GM18907 (cell line): ENCODE data around the gene NPAS3.

Source experiments
- ATAC-seq: cut with Tn5 transposase; IDR thresholded peaks from one replicate; pipeline ENCODE4 v1.9.1; 2021; ENCODE audit warnings: mild to moderate bottlenecking, moderate library complexity; ENCODE audit not compliant: unreplicated experiment

NPAS3 gene

DNA sequence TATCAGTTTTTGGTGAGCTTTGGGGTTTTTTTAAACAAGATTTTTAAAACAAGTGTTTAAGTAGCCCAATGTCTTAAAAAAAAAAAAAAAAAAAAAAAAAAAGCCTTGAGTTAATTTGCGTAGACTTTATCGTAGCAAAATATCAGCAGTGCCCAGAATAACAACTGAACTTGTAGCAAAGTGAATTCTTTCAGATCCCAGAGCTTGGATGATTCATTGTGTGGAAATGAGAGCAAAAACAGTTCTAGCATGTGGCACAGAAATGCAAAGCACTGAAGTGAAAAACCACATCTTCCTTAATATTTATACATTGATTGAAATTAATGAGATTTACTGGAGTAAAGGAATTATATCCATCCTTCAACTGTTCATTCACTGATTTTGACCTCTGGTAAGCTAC is 754.1 kb downstream of the NPAS3 start:
- no peak for ATAC-seq

DNA sequence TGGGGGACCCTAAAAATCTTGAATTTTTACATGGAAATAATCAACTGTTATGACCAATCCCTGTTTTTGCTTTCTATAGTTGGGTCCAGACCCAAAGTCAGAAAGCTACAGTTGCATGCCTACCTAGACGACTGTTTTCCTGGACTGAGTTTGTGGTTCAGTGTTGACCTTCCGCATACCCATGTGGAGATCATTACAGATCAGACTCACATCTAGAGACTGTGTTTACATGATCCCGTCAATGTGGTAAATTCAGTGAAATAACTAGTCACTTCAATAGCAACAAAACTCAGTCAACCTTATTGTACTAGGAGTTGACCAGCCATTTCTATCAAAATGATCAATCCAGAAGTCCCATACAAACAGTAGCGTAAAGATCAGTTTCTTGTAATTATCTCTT is 754.6 kb downstream of the NPAS3 start:
- ATAC-seq = no peak

DNA sequence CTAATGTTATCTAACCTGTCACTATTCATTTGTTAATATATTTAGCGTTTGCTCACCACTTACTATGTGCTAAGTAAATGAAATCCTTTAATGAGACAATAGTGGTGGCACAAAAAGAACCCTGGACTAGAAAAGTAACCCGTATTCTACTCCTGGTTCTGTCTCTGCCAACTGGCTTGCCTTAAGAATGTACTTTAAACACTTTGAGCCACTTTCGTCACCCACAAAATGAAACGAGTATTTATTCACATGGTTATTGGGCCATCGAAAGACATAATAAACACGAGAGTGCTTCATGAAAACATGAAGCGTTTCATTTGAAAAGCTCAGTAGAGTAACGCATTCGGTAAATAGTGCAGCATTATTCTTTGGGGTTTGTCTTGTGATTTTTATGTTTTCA is 757.5 kb downstream of the NPAS3 start:
- ATAC-seq = no peak

DNA sequence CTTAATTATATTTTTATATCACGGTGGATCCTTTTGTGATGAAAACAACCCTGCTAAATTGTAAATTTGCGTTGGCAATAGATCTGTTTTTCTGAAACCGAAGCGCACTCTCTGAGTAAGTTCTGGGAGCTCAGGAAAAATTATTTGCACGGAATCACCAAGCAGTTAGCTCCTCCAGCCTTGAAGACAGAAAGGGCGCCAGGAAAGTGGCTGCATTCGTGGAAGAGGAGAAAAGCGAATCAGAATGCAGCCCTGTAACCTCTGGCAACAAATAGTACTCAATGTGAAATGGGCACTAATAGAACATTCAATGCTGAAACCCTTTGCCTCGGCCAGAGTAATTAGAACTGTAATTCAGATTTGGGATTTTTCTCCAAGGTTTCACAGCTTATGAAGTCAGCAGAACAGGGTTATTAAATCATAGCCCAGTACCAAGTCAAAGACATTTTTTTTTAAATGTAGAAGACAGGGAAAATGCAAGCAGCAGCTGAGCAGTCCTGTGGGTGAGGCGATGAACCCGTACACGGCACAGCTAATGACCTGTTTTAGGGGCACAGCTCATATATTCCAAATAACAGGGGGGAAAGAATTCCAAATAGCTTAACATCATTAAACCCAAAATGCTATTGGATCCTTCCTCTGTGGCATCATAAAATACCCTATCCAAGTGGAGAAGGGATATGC is 760.8 kb downstream of the NPAS3 start:
- no peak for ATAC-seq

DNA sequence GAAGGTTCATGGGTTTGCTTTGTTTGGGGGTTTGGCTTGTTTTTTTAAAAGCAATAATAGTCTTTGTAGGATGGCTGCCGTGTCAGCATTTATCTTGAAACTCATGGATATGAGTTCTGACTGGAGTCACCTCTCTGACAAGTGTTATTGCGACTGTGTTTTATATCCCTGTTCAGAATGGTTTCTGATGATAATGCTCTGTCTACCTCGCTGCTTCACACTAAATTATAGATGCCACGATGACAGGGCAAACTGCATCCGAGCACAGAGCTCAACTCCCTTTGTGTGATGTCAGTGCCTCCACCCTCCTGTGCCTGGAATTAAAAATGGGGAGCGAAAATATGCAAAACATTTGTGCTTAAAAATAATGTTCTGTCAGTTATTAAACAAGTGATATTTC is 761.4 kb downstream of the NPAS3 start:
- no peak for ATAC-seq

DNA sequence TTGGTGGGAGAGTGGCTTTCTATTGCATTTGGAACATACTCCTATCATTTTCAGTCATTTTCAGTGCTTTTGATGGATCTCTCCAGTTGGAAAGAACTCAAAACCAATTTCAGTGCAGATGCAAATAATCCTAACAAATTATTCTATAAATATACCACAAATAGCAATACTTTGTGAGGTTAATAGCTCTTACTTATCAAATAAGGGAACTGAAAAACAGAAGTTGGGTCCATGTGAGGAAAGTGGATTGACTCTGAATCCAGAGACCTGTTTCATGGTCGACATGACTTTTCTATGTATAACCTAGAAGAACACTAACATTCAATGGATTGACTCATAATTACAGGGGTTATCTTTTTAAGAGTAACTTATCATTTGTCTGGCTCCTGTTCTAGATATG is 763.6 kb downstream of the NPAS3 start:
- ATAC-seq = no peak

DNA sequence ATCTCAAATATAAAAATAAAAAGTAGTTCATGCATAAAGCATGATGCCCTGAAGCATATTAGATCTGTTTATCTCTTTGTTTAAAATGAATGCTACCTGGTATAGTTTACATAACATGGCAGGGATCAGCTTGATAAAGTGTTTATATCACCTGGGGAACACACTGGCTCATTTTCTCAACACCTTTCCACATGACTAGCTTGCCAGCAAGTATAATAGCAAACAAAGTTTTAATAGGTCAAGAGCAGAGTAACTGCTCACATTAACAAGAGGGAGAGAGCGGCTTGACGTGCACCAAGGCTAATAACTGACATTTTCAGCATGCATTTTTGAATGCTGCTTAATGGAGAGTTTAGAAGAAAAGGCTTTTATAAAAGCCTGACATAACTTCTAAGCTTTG is 765.8 kb downstream of the NPAS3 start:
- no peak for ATAC-seq

DNA sequence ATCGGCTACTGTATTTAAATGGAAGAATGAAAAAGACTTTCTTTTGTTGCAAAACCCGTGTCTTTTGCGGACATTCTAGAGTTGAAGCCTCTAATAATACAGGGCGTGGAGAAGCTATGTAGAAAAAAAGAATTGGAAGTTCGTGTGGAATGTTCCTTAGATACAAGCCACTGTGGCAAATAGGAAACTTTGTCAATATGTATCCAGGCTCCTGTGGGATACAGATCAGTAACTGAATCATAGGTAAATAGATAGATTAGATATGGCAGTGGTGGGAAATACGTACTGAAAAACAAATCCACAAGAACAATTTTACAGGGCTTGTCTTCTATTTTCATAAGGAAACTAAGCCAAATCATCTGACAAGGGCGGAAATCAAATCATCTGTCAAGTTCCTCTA is 766.8 kb downstream of the NPAS3 start:
- no peak for ATAC-seq

DNA sequence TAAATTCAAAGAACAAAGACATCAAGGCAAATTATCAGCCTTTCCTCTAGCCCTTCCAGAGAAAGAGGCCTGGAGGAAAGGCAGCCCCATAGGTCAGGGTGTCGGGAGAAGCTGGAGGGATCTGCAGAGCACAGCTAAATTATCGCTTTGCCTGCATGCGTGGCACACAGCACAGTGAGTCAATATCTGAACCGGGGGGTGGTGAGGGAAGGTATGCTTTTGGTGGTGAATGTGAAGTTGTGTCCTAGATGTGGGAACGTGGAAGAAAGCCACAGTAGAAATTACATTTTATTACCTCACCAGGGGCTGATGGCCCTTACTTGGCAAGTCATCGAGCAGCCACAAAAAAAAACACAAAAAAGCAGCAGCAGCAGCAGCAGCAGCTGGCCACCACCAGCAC is 769.0 kb downstream of the NPAS3 start:
- no peak for ATAC-seq

DNA sequence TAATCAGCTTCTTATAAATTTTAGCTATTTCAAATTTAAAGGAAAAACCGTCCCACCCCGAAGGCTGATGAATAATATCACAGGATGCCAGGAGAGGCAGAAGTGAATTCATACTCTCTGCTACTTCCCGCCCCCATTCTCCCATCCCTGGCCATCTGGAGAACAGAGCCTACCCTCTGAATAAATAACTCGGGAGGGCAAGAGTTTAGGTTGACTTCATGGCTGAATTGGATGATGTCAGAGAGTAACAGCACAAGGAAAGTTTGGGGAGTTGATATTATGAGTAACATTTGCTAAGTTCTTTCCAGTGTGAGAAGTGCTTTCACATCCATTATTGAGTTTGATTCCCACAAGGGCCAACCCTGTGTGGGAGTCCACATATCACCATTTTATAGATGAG is 770.6 kb downstream of the NPAS3 start:
- ATAC-seq = no peak

DNA sequence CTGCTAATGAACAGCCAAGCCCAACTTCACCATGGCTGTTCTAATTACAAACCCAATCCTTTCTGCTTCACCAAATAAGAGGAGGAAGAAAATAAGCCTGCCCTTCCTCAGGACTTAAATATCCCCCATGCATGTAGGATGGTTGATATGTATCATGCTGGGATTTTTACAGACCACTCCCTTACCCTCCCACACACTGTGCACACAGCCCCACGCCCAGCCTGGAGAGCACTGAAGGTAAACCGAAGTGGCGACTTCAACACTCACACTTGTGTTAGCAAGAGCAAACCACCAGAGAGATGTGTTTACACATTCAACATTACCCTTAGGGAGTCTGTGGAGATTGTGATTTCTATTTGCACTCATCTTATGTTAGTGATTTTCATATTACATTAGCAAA is 771.0 kb downstream of the NPAS3 start:
- ATAC-seq = no peak

DNA sequence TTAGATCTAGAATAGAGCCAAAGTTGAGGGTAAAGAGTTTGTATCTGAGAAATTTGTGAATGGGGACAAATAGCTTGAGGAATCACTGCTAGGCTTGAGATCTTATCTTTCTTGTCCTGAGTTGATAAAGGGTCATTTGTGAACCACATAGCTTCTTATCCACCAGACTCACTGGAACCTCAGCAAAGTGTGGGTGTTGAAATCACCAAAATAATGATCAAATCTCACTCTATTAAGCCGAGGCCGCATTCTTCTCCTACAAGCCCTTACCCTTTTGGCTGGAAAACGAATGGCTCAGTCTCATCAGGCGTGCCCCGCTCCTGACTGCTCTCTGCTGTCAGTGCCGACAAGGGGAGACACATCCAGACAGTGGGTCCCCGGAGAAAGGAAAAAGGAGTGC is 771.6 kb downstream of the NPAS3 start:
- ATAC-seq = no peak

DNA sequence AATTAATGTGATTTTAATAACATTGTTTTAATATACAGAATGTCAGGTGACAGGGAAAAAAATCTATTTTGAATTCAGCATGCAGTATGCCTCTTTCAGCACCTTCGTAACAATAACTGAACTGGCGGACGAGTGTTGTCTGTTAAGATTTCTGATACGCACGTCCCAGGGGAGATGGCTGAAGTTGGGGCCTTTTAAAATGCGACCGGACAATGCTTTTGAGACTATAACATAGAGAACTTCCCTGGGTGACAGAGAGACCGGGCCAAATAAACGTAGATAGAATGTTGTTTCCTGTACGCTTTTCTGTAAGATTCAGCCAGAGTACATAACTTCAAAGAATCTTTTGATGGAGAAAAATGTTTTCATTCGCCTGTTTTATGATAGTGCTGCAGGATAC is 772.5 kb downstream of the NPAS3 start:
- no peak for ATAC-seq

DNA sequence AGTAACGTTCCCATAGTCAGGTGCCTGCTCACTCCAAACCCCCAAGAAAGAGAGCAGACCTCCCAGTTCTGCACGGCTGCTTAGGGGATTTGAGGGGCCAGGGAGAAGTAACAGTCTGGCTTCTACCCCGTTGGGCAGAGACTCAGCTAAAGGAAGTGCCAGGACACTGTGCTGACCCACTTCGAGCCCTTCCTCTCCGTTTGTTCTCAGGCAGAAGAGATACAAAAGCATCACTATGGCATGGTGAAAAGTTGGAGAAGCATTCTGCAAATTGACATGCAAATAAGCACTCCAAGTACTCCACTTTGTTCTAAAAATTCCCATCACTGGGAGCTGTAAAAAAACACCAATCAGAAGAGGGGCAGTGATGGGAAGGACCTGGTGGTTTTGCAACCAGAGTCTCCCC is 773.1 kb downstream of the NPAS3 start:
- ATAC-seq = no peak

DNA sequence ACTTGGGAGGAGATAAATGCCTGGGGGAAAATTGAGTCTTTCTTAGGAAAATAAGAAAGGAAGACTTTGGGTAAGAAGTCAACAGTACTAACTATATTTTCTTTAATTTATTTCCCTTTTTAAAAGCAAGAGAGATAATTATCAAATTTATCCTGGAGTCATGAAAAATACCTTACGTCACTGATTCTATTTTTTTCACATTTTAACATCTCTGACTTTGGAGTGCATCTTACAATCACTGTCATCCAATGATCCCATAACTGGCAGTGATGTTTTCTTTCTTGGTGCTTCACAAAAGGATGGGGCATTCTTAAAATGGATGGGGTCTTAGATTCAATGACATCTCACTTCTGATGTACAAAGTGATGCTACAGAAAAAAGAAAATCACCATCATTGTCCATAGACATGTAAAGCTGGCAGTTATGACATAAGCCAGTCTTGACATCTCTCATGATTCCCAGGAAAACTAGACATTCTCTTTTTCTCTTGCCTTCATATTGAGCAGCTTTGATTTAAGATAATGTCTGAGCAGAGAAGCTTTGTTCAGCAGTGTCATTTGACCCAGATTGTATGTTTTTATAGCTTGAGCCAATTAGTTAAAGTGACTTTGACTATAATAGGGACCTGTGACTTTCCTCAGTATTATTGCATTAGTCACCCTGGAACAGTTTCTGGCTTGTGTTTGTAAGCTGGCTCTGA is 776.0 kb downstream of the NPAS3 start:
- no peak for ATAC-seq

DNA sequence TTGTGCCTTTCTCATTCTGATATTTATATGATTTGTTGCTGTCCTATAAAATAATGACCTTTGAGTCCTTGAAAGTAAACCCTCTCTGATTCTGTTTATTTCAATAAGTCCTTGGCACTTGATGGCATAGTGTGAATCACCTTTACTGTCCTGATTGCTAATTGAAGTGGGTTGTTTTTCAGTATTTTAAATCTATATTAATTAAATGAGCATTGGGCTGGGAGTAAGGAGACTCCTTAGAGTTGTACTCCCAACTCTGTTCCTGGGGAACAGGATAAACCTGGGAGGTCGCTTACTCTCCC is 776.5 kb downstream of the NPAS3 start:
- no peak for ATAC-seq

DNA sequence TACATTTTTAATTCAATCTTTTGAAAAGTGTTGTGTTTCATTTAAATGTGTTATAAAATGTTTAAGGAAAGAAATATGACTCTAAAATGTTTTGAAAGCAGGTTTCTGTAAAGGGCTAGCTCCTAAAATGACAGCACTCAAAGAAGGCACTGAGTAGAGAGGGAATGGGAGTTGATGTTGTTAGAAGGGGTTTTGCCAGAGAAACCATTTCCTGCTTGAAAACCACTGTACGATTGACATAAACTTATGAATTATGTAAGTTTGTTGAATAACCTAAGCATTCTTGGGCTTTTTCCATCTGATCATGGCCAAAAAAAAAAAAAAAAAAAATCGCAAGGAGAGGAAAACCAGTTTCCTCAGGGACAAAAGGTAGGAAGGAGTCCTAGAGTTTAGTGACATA is 778.2 kb downstream of the NPAS3 start:
- no peak for ATAC-seq

DNA sequence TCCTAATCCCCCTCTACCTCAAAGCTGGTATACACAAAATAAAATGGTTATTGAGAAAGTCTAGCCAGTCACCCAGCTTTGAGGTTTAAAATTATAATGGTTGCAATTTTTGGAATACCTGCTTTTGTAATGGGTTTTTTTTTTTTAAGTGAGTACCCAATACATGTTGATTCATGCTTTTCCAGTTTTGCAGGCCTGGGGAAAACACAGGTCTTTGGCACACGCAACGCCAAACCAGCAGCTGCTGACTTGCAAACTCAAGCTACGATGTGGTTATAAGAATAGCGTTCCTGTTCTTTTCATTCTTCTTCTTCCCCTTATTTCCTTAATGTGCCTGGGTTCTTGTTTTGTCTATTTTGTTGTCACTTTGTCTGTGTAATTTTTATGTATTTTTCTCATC is 779.2 kb downstream of the NPAS3 start:
- ATAC-seq = no peak

DNA sequence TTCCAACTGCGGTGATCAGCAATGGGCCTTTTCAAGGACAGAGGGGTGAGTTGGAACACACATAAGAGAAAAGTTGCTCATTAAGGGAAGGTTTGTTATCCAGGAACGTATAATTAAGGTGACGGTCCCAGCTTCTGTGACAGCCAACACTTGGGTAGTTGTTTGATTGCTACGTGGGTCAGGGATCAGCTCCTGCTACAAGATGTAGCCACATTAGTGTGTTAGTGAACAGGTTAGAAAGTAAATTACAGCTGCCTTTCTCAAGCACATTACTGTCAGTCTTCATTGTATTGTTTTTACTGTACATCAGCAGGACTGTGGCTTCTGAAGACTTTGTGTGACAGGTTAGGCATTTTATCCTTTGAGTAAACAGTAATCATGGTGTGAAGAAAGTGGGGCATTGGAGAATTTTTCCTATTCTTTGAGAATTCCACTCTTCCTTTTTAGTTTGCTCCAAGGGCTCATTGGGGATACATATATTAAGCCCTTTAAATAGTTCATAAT is 781.7 kb downstream of the NPAS3 start:
- ATAC-seq = no peak

DNA sequence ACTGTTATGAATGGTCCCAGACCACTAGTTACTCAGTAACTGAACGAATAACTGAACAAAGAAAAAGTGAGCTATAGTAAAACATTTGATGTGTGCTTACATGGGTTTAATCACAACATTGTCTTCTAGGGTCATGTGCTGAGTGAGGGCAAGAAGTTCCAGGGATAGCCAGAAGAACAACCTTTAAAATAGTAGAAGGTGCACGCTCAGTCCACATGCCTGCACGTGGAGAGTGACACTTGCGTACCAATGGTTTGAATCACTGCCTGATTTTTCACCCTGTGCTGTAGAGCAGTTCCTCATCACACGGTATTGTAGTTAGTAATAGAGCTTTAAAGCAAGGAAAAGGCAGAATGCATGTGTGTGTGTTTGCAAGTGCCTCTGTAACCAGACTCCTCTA is 788.0 kb downstream of the NPAS3 start:
- no peak for ATAC-seq

DNA sequence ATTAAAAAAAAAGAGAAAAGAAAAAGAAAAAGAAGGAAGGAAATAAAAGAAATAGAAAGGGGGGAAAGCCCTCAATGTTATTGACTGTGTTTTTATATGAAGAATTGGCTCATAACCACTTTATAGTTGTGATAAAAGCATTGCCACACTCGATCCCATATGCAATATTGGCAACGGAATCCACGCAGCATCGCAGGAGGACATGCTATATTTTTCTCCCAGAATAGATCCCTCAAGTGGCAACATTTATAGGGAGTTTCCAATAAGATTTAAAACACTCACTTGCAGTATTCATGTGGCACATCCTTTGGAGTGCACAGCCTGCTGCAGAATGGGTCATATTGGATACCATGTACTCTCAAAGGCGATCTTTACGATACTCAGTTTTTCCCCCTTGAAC is 788.9 kb downstream of the NPAS3 start:
- ATAC-seq = no peak

DNA sequence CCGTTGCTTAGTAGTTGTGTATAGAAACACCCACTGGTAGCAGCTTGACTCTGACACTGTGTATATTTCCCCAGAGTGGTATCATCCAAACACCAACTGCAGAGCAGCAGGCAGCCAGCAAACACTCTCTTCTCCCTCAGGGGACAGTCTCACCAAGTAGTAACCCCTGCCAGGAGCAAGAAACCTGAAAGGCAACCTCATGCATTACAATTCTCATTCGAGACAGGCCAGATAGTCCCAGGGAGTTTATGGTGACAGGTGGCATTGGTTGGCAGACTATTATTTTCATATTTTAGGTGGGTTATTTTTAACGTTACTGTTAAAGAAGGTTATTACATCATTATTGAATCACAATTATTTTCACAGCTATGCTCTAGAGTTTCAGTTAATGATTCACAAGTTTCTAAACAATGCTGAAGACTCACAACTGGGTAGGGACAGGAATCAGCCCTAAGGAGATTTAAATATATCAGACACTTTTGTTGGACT is 789.4 kb downstream of the NPAS3 start:
- ATAC-seq = no peak

DNA sequence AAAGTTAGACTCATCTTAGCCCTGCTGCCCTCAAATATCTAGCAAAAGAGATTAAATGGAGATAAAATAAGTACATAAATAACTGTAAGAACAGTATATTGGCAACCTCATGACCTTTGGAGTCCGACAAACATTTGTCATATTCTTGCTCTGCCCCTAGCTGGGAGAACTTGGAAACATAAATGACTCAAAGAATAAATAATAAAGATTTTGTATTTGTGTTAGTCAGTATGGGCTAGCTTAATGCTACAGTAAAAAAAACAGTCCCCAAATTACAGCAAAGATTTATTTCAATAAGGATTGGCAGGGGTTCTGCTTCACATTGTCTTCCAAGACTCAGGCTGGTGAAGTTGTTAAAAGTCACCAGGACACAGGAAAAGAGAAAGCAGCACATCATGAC is 791.5 kb downstream of the NPAS3 start:
- no peak for ATAC-seq
